Measurements from ENCODE around the gene GPR141.

GRCh38 chr7:37670436-37670835, 13.1 kb upstream of the GPR141 start:
- TF ChIP-seq CTCF (optimal IDR thresholded peaks at IDR 0.05 in 1 of 3, IDR thresholded peaks at IDR 0.05 in 1 of 3, conservative IDR thresholded peaks at IDR 0.05 in 1 of 3; ENCODE audit: extremely low read depth in 1 of 3, insufficient read depth in 2 of 3, low read length in 3 of 3) (no peak), EZH2 (IDR thresholded peaks at IDR 0.05; ENCODE audit: low read length) (no peak)

Data from keratinocyte (primary cell).